K562 (cell line): ENCODE data around the gene PPP3CB. TPM values are rescaled to one million over a fixed set of nuclear protein-coding genes. Genes with fewer than 3 reads are reported as not detected.

ENCODE experiments used
- ATAC-seq: fragments of 200-7000 bp; cut with Tn5 transposase; 3 replicates; pipeline ENCODE4 v1.9.1; 2020; ENCODE audit warnings: moderate library complexity
- BruUV-seq: library from RNA; stranded (reverse); fragments of 400-500 nt; replicated peaks from 2 replicates; lab custom pipeline; 2021; lab: Mats Ljungman, UMichigan
- CTCF ChIA-PET: fragments of 300-600 bp; formaldehyde crosslinking; extraction: SDS; loops from one replicate; lab custom pipeline; 2021; ENCODE audit warnings: low intra/inter-chr PET ratio; lab: Yijun Ruan, JAX
- POLR2A ChIA-PET: fragments of 300-600, 350-650 bp; sonication (Branson Sonifier 250); formaldehyde crosslinking; extraction: SDS; loops from one replicate; lab custom pipeline; 2021; ENCODE audit warnings: antibody characterized with exemption, inconsistent platforms; lab: Yijun Ruan, JAX
- DNase-seq, 4 experiments: peaks; one replicate each; pipeline versions ENCODE4 v3.0.0 to v3.0.0-alpha.2; 2011 to 2018; ENCODE audit warnings: low spot score in 3 of 4, mixed read lengths in 3 of 4; ENCODE audit errors: extremely low read depth in 1 of 4
- FAIRE-seq: peaks from 2 replicates; lab custom pipeline; 2011; peaks lifted over from hg19 to GRCh38; lab: Jason Lieb, UNC
- H2AFZ ChIP-seq: 2 replicates; pipeline ENCODE4 v1.6.0; 2011; ENCODE audit warnings: low read depth, low read length, control low read depth, inconsistent platforms
- H3K27ac ChIP-seq: fragments of 200-600 bp; 3 replicates; pipeline ENCODE4 v1.8.0; 2011; ENCODE audit warnings: low read depth, mild to moderate bottlenecking, control low read depth, inconsistent platforms, low read length, moderate library complexity, mixed read lengths; ENCODE audit errors: extremely low read depth
- H3K27me3 ChIP-seq, 2 experiments: fragments of 300-600 bp in 1 of 2; 2 replicates in 1 of 2; 3 replicates in 1 of 2; pipeline versions ENCODE4 v1.6.0 to v1.8.0; 2011; ENCODE audit warnings: inconsistent platforms in 2 of 2, low read length in 2 of 2, mild to moderate bottlenecking in 1 of 2, mixed read lengths in 1 of 2, moderate library complexity in 1 of 2; ENCODE audit not compliant: control insufficient read depth in 2 of 2, insufficient read depth in 2 of 2
- H3K36me3 ChIP-seq: fragments of 300-600 bp; 3 replicates; pipeline ENCODE4 v1.8.0; 2011; ENCODE audit warnings: mild to moderate bottlenecking, low read length, inconsistent platforms; ENCODE audit not compliant: control insufficient read depth, insufficient read depth
- H3K4me1 ChIP-seq, 2 experiments: fragments of 200-600 bp in 1 of 2; replicated peaks in 1 of 2; 2 replicates in 1 of 2; 3 replicates in 1 of 2; pipeline versions ENCODE4 v1.5.1 to v1.8.0; 2011; ENCODE audit warnings: inconsistent platforms in 2 of 2, low read length in 2 of 2, mild to moderate bottlenecking in 1 of 2, mixed read lengths in 1 of 2, moderate library complexity in 1 of 2; ENCODE audit not compliant: control insufficient read depth in 2 of 2, insufficient read depth in 2 of 2
- H3K4me2 ChIP-seq: 2 replicates; pipeline ENCODE4 v1.6.1; 2011; ENCODE audit warnings: low read length, control low read depth, inconsistent platforms, mixed read lengths; ENCODE audit not compliant: insufficient read depth
- H3K4me3 ChIP-seq: fragments of 200-600 bp; sonication (generic), shearing (Covaris generic); 2 replicates; pipeline ENCODE4 v1.5.1; 2016; ENCODE audit warnings: control low read depth, inconsistent platforms
- H3K79me2 ChIP-seq: fragments of 200-600 bp; 3 replicates; pipeline ENCODE4 v1.8.0; 2011; ENCODE audit warnings: low read length, inconsistent platforms; ENCODE audit not compliant: control insufficient read depth, insufficient read depth
- H3K9ac ChIP-seq, 2 experiments: 2 replicates each; pipeline versions ENCODE4 v1.6.0 to v1.6.1; 2011; ENCODE audit warnings: low read depth in 2 of 2, low read length in 2 of 2, control low read depth in 1 of 2, inconsistent platforms in 1 of 2, mild to moderate bottlenecking in 1 of 2, mixed read lengths in 1 of 2; ENCODE audit not compliant: insufficient read depth in 1 of 2
- H3K9me1 ChIP-seq: one replicate; pipeline ENCODE4 v1.6.0; 2011; ENCODE audit warnings: inconsistent platforms, mild to moderate bottlenecking, low read length, moderate library complexity; ENCODE audit not compliant: control insufficient read depth, insufficient read depth
- H3K9me3 ChIP-seq: replicated peaks from 2 replicates; pipeline ENCODE4 v1.5.1; 2011; ENCODE audit warnings: low read depth, low read length, inconsistent platforms; ENCODE audit not compliant: control insufficient read depth, insufficient read depth
- H4K20me1 ChIP-seq: replicated peaks from 2 replicates; pipeline ENCODE4 v1.6.1; 2011; ENCODE audit warnings: low read length, inconsistent platforms, mixed read lengths; ENCODE audit not compliant: control insufficient read depth, insufficient read depth
- COPS2 ChIP-seq: fragments of 450-650 bp; conservative IDR thresholded peaks from 2 replicates; pipeline ENCODE4 v1.6.1; 2016; ENCODE audit warnings: mild to moderate bottlenecking, moderate library complexity
- SMC3 ChIP-seq: conservative IDR thresholded peaks from 2 replicates; pipeline ENCODE4 v1.6.1; 2011; ENCODE audit warnings: low read depth, low read length, improper control_type of control experiment; ENCODE audit not compliant: insufficient read depth
- in situ Hi-C: fragments of 300-500 bp; cut with MboI; formaldehyde crosslinking; loops from 4 replicates; pipeline ENCODE4 v1.15.0; 2018; ENCODE audit warnings: inconsistent platforms, mixed read lengths
- intact Hi-C: fragments of 100-400 bp; cut with micrococcal nuclease; formaldehyde crosslinking; loops from 2 replicates; pipeline ENCODE4 v1.14.2; 2022
- polyA plus RNA-seq, 8 experiments: library from polyadenylated mRNA; depleted of rRNA in 4 of 8; stranded (reverse) in 5 of 8; unstranded in 3 of 8; fragments of >200 nt; fragmentation: Nextera tagmentation in 2 of 8; fragmentation: Illumina TruSeq in 1 of 8; extraction: Ambion mirVana in 2 of 8; extraction: Trizol in 1 of 8; gene quantifications; 2 replicates each; pipeline versions ENCODE4 v1.2.1 to v1.2.3, GENCODE V29; 2011 to 2014; ENCODE audit warnings: inconsistent platforms in 1 of 8, missing spikeins in 1 of 8
- total RNA-seq, 7 experiments: library from RNA; depleted of rRNA in 6 of 7; stranded (reverse); fragments of >200 nt in 6 of 7; fragmentation: Illumina TruSeq in 2 of 7; extraction: Trizol in 2 of 7; gene quantifications; 2 replicates each; pipeline versions ENCODE4 v1.2.1 to v1.2.3, GENCODE V29; 2011 to 2021; ENCODE audit warnings: low replicate concordance in 1 of 7
- TF ChIP-seq, protein P1 (sequence below): fragments of 450-650 bp; IDR thresholded peaks from 2 replicates; pipeline ENCODE4 v1.6.1; 2016; ENCODE audit warnings: mild to moderate bottlenecking, moderate library complexity
- TF ChIP-seq, protein P2 (sequence below): IDR thresholded peaks from 2 replicates; pipeline ENCODE4 v1.6.1; 2011; ENCODE audit warnings: borderline replicate concordance, low read depth, mild to moderate bottlenecking, moderate library complexity, low read length; ENCODE audit not compliant: insufficient read depth, poor library complexity, severe bottlenecking
- TF ChIP-seq, protein P3 (sequence below): fragments of 250-450 bp; sonication (Bioruptor Pico); IDR thresholded peaks from 2 replicates; pipeline ENCODE4 v1.8.0; 2021; ENCODE audit warnings: borderline replicate concordance, mild to moderate bottlenecking, moderate library complexity; ENCODE audit not compliant: poor library complexity, severe bottlenecking

Gene PPP3CB
- total and polyA plus RNA-seq, 9 of the 15 experiments (the other 6 are each of a cell fraction or from before 2014, with no cell fraction given), result 9.6 to 27.6 (median 17.8) TPM

DNA sequence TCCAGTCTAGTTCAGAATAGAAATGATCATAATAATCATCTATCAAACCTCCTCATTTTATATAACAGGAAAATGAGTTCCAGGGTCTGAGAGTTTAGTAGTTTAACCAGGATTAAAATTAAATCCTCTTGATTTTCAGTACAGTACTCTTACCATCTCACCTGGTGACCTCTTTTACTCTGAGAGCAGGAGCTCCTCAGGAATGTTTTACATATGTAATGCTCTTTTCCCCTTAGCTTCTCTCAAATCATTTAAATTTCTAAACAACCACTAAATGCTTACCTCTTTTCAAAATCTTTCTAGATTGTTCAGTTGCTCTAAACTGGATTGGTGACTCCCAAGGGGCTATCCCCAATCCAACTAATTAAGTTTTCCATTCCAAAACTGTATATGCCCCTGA, 10.2 kb upstream of the PPP3CB start:
- Histone ChIP-seq H3K9ac (no peak overlapping the region), H3K4me1 (peaks cover 7 to 8% of the 10 kb centered on the region in 2 experiments; a peak in 4 of 5 replicates), H2AFZ (no peak overlapping the region), H3K36me3 (peaks cover 12% of the 10 kb centered on the region), H3K27ac (no peak overlapping the region), H3K9me3 (no peaks in the 10 kb centered on the region), H4K20me1 (no peaks in the 10 kb centered on the region), H3K4me3 (no peak overlapping the region), H3K9me1 (no peaks in the 10 kb centered on the region), H3K4me2 (no peak overlapping the region), H3K27me3 (no peaks in the 10 kb centered on the region), H3K79me2 (no peaks in the 10 kb centered on the region)
- ATAC-seq, result no peak
- in situ Hi-C loops, result no loop called here
- no TSS peak for BruUV-seq
- POLR2A ChIA-PET, result interaction anchor here (0.7 kb wide), 2 partner anchors 11 kb away, joined by 3 read pairs; no protein-coding TSS in a partner anchor
- intact Hi-C loops, result no loop called here
- no peak for FAIRE-seq
- CTCF ChIA-PET, result no interaction called here
- TF ChIP-seq, protein P1, sequence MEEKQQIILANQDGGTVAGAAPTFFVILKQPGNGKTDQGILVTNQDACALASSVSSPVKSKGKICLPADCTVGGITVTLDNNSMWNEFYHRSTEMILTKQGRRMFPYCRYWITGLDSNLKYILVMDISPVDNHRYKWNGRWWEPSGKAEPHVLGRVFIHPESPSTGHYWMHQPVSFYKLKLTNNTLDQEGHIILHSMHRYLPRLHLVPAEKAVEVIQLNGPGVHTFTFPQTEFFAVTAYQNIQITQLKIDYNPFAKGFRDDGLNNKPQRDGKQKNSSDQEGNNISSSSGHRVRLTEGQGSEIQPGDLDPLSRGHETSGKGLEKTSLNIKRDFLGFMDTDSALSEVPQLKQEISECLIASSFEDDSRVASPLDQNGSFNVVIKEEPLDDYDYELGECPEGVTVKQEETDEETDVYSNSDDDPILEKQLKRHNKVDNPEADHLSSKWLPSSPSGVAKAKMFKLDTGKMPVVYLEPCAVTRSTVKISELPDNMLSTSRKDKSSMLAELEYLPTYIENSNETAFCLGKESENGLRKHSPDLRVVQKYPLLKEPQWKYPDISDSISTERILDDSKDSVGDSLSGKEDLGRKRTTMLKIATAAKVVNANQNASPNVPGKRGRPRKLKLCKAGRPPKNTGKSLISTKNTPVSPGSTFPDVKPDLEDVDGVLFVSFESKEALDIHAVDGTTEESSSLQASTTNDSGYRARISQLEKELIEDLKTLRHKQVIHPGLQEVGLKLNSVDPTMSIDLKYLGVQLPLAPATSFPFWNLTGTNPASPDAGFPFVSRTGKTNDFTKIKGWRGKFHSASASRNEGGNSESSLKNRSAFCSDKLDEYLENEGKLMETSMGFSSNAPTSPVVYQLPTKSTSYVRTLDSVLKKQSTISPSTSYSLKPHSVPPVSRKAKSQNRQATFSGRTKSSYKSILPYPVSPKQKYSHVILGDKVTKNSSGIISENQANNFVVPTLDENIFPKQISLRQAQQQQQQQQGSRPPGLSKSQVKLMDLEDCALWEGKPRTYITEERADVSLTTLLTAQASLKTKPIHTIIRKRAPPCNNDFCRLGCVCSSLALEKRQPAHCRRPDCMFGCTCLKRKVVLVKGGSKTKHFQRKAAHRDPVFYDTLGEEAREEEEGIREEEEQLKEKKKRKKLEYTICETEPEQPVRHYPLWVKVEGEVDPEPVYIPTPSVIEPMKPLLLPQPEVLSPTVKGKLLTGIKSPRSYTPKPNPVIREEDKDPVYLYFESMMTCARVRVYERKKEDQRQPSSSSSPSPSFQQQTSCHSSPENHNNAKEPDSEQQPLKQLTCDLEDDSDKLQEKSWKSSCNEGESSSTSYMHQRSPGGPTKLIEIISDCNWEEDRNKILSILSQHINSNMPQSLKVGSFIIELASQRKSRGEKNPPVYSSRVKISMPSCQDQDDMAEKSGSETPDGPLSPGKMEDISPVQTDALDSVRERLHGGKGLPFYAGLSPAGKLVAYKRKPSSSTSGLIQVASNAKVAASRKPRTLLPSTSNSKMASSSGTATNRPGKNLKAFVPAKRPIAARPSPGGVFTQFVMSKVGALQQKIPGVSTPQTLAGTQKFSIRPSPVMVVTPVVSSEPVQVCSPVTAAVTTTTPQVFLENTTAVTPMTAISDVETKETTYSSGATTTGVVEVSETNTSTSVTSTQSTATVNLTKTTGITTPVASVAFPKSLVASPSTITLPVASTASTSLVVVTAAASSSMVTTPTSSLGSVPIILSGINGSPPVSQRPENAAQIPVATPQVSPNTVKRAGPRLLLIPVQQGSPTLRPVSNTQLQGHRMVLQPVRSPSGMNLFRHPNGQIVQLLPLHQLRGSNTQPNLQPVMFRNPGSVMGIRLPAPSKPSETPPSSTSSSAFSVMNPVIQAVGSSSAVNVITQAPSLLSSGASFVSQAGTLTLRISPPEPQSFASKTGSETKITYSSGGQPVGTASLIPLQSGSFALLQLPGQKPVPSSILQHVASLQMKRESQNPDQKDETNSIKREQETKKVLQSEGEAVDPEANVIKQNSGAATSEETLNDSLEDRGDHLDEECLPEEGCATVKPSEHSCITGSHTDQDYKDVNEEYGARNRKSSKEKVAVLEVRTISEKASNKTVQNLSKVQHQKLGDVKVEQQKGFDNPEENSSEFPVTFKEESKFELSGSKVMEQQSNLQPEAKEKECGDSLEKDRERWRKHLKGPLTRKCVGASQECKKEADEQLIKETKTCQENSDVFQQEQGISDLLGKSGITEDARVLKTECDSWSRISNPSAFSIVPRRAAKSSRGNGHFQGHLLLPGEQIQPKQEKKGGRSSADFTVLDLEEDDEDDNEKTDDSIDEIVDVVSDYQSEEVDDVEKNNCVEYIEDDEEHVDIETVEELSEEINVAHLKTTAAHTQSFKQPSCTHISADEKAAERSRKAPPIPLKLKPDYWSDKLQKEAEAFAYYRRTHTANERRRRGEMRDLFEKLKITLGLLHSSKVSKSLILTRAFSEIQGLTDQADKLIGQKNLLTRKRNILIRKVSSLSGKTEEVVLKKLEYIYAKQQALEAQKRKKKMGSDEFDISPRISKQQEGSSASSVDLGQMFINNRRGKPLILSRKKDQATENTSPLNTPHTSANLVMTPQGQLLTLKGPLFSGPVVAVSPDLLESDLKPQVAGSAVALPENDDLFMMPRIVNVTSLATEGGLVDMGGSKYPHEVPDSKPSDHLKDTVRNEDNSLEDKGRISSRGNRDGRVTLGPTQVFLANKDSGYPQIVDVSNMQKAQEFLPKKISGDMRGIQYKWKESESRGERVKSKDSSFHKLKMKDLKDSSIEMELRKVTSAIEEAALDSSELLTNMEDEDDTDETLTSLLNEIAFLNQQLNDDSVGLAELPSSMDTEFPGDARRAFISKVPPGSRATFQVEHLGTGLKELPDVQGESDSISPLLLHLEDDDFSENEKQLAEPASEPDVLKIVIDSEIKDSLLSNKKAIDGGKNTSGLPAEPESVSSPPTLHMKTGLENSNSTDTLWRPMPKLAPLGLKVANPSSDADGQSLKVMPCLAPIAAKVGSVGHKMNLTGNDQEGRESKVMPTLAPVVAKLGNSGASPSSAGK, result no peak
- TF ChIP-seq SMC3, result no peak
- TF ChIP-seq COPS2, result no peak
- TF ChIP-seq, protein P2, sequence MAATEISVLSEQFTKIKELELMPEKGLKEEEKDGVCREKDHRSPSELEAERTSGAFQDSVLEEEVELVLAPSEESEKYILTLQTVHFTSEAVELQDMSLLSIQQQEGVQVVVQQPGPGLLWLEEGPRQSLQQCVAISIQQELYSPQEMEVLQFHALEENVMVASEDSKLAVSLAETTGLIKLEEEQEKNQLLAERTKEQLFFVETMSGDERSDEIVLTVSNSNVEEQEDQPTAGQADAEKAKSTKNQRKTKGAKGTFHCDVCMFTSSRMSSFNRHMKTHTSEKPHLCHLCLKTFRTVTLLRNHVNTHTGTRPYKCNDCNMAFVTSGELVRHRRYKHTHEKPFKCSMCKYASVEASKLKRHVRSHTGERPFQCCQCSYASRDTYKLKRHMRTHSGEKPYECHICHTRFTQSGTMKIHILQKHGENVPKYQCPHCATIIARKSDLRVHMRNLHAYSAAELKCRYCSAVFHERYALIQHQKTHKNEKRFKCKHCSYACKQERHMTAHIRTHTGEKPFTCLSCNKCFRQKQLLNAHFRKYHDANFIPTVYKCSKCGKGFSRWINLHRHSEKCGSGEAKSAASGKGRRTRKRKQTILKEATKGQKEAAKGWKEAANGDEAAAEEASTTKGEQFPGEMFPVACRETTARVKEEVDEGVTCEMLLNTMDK, result no peak
- TF ChIP-seq, protein P3, sequence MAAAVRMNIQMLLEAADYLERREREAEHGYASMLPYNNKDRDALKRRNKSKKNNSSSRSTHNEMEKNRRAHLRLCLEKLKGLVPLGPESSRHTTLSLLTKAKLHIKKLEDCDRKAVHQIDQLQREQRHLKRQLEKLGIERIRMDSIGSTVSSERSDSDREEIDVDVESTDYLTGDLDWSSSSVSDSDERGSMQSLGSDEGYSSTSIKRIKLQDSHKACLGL (CRISPR knock-in tag), result no peak
- DNase-seq, result no peak
